Left ventricle myocardium inferior (tissue), 1 donor: Measurements from ENCODE around the gene KRTAP10-6. TPM values are rescaled to one million over a fixed set of nuclear protein-coding genes. Genes with fewer than 3 reads are reported as not detected.

Source experiments
- DNase-seq: peaks from one replicate; pipeline ENCODE4 v3.0.0-alpha.2; 2020
- H3K27ac ChIP-seq: fragments of 200-600 bp; replicated peaks from 2 replicates; pipeline ENCODE4 v1.8.0; 2021
- H3K27me3 ChIP-seq: fragments of 200-600 bp; 2 replicates; pipeline ENCODE4 v1.8.0; 2021; ENCODE audit warnings: low read depth
- H3K36me3 ChIP-seq: fragments of 200-600 bp; 2 replicates; pipeline ENCODE4 v1.8.0; 2021
- H3K4me1 ChIP-seq: fragments of 200-600 bp; 2 replicates; pipeline ENCODE4 v1.8.0; 2021
- H3K4me3 ChIP-seq: fragments of 200-600 bp; 2 replicates; pipeline ENCODE4 v1.8.0; 2021; ENCODE audit warnings: mild to moderate bottlenecking, moderate library complexity
- H3K9me3 ChIP-seq: fragments of 200-600 bp; replicated peaks from 2 replicates; pipeline ENCODE4 v1.8.0; 2021
- CTCF ChIP-seq: fragments of 200-600 bp; IDR thresholded peaks from 2 replicates; pipeline ENCODE4 v1.8.0; 2021; ENCODE audit warnings: antibody characterized with exemption, mild to moderate bottlenecking, borderline replicate concordance
- intact Hi-C: fragments of 100-400 bp; cut with micrococcal nuclease; formaldehyde crosslinking; loops from one replicate; pipeline ENCODE4 v1.11.0; 2022
- total RNA-seq: library from RNA; stranded (reverse); fragmentation: NEBNext Ultra II Directional; extraction: Animal tissue kit (Norgen Biotek cat#: 25700); gene quantifications from one replicate; pipeline ENCODE4 v1.2.1, GENCODE V29; 2021
- donor health status: DM: no; HTN: yes; CAD: no; lungs with severe emphysema.

KRTAP10-6 gene
- total RNA-seq, 1 donor from 2014 or later = not detected

GRCh38 chr21:44549525-44550211 is 42.6 kb downstream of the KRTAP10-6 start:
- DNase-seq = no peak
- no peak overlapping the region for H3K27ac ChIP-seq
- H3K36me3 ChIP-seq = no peaks in the 10 kb centered on the region
- H3K9me3 ChIP-seq = peaks cover 19% of the 10 kb centered on the region
- H3K4me1 ChIP-seq = no peaks in the 10 kb centered on the region
- TF ChIP-seq CTCF = no peak
- peaks cover 65% of the 10 kb centered on the region for H3K27me3 ChIP-seq
- no peak overlapping the region for H3K4me3 ChIP-seq
- intact Hi-C loops = no loop called here

- H3K4me3 ChIP-seq = no peak overlapping the region
- DNase-seq = no peak
- no peaks in the 10 kb centered on the region for H3K36me3 ChIP-seq
- peaks cover 19% of the 10 kb centered on the region for H3K9me3 ChIP-seq
- TF ChIP-seq CTCF = no peak
- H3K27me3 ChIP-seq = peaks cover 59% of the 10 kb centered on the region
- intact Hi-C loops = no loop called here
- H3K4me1 ChIP-seq = no peaks in the 10 kb centered on the region
- H3K27ac ChIP-seq = no peak overlapping the region
Observed at GRCh38 chr21:44548922-44549321, 43.4 kb downstream of the KRTAP10-6 start.

GRCh38 chr21:44548381-44548780 is 43.9 kb downstream of the KRTAP10-6 start:
- H3K27me3 ChIP-seq = peaks cover 57% of the 10 kb centered on the region
- DNase-seq = no peak
- H3K27ac ChIP-seq = no peak overlapping the region
- intact Hi-C loops = no loop called here
- no peaks in the 10 kb centered on the region for H3K4me1 ChIP-seq
- no peak for TF ChIP-seq CTCF
- peaks cover 19% of the 10 kb centered on the region for H3K9me3 ChIP-seq
- no peak overlapping the region for H3K4me3 ChIP-seq
- H3K36me3 ChIP-seq = no peaks in the 10 kb centered on the region

GRCh38 chr21:44547656-44548331 is 44.5 kb downstream of the KRTAP10-6 start:
- no peak for TF ChIP-seq CTCF

GRCh38 chr21:44544566-44544965 is 47.7 kb downstream of the KRTAP10-6 start:
- intact Hi-C loops = no loop called here
- peaks cover 29% of the 10 kb centered on the region for H3K9me3 ChIP-seq

More at GRCh38 chr21:44547656-44548331, 44.5 kb downstream of the KRTAP10-6 start:
- Histone ChIP-seq H3K27me3 (peaks cover 54% of the 10 kb centered on the region), H3K27ac (no peak overlapping the region), H3K9me3 (peaks cover 22% of the 10 kb centered on the region), H3K4me1 (no peaks in the 10 kb centered on the region), H3K4me3 (no peak overlapping the region), H3K36me3 (no peaks in the 10 kb centered on the region)
- intact Hi-C loops = no loop called here
- no peak for DNase-seq

More at GRCh38 chr21:44544566-44544965, 47.7 kb downstream of the KRTAP10-6 start:
- no peaks in the 10 kb centered on the region for H3K4me1 ChIP-seq
- TF ChIP-seq CTCF = no peak
- H3K27me3 ChIP-seq = peaks cover 25% of the 10 kb centered on the region
- H3K4me3 ChIP-seq = no peak overlapping the region
- DNase-seq = no peak
- H3K36me3 ChIP-seq = no peaks in the 10 kb centered on the region
- no peak overlapping the region for H3K27ac ChIP-seq
